HEK293 (cell line): Measurements from ENCODE around the gene GLO1.

Source experiments
- CTCF ChIP-seq: fragments of 450-650 bp; formaldehyde crosslinking; IDR thresholded peaks from 2 replicates; pipeline ENCODE4 v1.5.1; 2016; ENCODE audit warnings: missing biosample characterization, missing genetic modification characterization
- HOXD13 ChIP-seq: sonication (generic); formaldehyde crosslinking; IDR thresholded peaks from 2 replicates; pipeline ENCODE4 v1.8.0; 2022; ENCODE audit warnings: missing genetic modification reagents, borderline replicate concordance
- REST ChIP-seq: fragments of 450-650 bp; formaldehyde crosslinking; IDR thresholded peaks from 2 replicates; pipeline ENCODE4 v1.5.1; 2016; ENCODE audit warnings: missing biosample characterization, missing genetic modification characterization
- ZBTB20 ChIP-seq: fragments of 450-650 bp; formaldehyde crosslinking; IDR thresholded peaks from 2 replicates; pipeline ENCODE4 v1.5.1; 2016; ENCODE audit warnings: missing biosample characterization, missing genetic modification characterization
- ZBTB8A ChIP-seq: fragments of 450-650 bp; formaldehyde crosslinking; IDR thresholded peaks from 2 replicates; pipeline ENCODE4 v1.5.1; 2016; ENCODE audit warnings: missing biosample characterization, missing genetic modification characterization
- ZNF18 ChIP-seq: fragments of 450-650 bp; formaldehyde crosslinking; IDR thresholded peaks from 2 replicates; pipeline ENCODE4 v1.5.1; 2016; ENCODE audit warnings: missing biosample characterization, missing genetic modification characterization
- ZNF324 ChIP-seq: fragments of 450-650 bp; formaldehyde crosslinking; IDR thresholded peaks from 2 replicates; pipeline ENCODE4 v1.5.1; 2016; ENCODE audit warnings: missing biosample characterization, missing genetic modification characterization
- ZNF398 ChIP-seq: fragments of 450-650 bp; formaldehyde crosslinking; IDR thresholded peaks from 2 replicates; pipeline ENCODE4 v1.5.1; 2017; ENCODE audit warnings: missing biosample characterization, missing genetic modification characterization
- ZSCAN30 ChIP-seq: fragments of 450-650 bp; IDR thresholded peaks from 2 replicates; pipeline ENCODE4 v1.5.1; 2018; ENCODE audit warnings: missing biosample characterization, mild to moderate bottlenecking, missing genetic modification characterization, moderate library complexity

GRCh38 chr6:38673397-38674165 lies 29.4 kb downstream of the GLO1 start:
- TF ChIP-seq CTCF (tag by site-specific recombination) (no peak), ZNF18 (tag by site-specific recombination) (0 out of 2 replicates have a peak, but pooled peaks have one; percentile 41), ZBTB8A (tag by site-specific recombination) (no peak), ZSCAN30 (no peak), ZNF324 (tag by site-specific recombination) (no peak), REST (tag by site-specific recombination) (no peak), ZBTB20 (tag by site-specific recombination) (no peak), HOXD13 (CRISPR knock-in tag) (no peak), ZNF398 (tag by site-specific recombination) (no peak)
